Kasumi-1 (cell line): ENCODE data around the gene ARHGAP26.
A peak's percentile ranks its signal among the peaks of the same experiment; 100 is the strongest.
"Not testable (repeated sequence)": the region's sequence is repeated elsewhere in the genome, so short reads cannot be mapped to it uniquely, and the experiment has no call there.

Source experiments
- DNase-seq, 2 experiments: peaks; one replicate each; lab custom pipeline; 2025; lab: John Stamatoyannopoulos, UW

ARHGAP26 gene

DNA sequence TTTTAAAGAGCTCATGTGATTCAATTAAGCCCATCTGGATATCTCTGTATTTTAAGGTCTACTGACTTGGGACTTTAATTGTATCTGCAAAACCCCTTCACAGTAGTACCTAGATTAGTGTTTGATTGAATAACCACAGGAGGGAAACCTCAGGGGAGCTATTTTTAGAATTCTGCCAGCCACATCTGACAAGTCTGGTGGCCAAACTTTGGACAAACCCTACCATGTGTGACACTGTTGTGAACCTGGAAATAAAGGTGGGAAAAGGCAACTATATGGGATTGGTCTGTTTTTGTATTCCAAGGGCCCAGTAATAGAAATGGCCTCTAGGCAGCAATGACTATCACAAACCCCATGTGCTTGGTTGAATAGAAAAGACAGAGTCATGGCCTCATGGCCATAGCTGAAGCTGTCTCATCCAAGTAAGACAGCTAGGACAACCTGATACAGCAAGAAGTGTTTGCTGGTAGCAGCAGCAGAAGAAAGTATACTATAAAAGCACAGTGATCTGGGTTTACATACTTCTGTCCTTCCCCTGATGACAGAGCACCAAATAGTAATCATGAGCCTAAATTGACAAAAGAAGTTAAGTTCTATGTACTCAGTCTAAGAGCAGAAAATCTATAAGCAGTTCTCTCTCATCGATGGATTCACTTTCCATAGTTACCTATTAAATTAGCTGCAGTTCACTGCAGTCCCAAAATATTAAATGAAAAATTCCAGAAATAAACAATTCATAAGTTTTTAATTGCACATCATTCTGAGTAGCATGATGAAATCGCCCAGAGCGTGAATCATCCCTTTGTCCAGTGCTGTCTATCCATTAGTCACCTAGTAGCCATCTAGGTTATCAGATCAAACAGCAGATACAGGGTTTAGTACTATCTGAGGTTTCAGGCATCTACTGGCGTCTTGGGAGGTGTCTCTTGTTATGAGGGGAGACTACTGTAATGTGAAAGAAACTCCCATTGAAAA, 189.8 kb downstream of the ARHGAP26 start:
- no peak for DNase-seq

- no peak for DNase-seq
Measured at GRCh38 chr5:142961440-142962173, 191.4 kb downstream of the ARHGAP26 start.

DNA sequence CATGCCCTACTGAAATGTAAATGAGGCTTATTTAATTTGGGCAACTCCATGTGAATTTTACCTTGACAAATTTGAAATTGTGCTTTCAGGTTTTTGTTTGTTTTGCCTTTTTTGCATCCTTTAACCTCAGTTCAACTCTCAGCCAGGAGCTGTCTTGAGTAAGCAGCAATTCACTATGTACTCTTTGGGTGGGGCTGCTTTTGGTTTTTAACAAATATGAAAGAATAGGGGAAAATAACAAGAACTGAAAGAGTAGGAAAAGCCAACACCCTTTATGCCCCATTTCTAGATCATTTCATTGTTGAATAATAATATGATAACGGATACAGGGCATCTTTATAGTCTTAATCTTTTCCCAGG, 192.0 kb downstream of the ARHGAP26 start:
- no peak for DNase-seq

GRCh38 chr5:142965258-142966120, 195.3 kb downstream of the ARHGAP26 start:
- not testable (repeated sequence) for DNase-seq

DNA sequence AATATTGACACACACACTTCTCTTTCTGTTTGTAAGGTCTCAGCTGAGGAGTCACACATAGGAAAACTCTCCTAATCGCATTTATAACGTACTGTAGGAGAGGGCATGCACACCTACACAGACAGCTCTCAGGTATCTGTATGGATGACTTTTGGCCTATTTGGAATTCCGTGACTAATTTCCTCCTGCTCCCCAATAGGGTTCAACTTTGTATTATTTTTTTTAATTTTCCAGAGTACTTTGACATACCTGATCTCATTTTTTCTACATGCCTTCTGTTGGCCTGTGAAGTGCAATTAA, 195.9 kb downstream of the ARHGAP26 start:
- DNase-seq, result no peak

- no peak for DNase-seq
Measured at GRCh38 chr5:142969186-142969585, 199.0 kb downstream of the ARHGAP26 start.

- DNase-seq, result no peak
Measured at GRCh38 chr5:142969624-142970439, 199.7 kb downstream of the ARHGAP26 start.

GRCh38 chr5:142970440-142971030, 200.4 kb downstream of the ARHGAP26 start:
- DNase-seq, result no peak

GRCh38 chr5:142971303-142972013, 201.3 kb downstream of the ARHGAP26 start:
- peak in 1 of 2 experiments; percentile 22 for DNase-seq

GRCh38 chr5:142972064-142972570, 201.9 kb downstream of the ARHGAP26 start:
- DNase-seq, result peak; percentile 47 to 56

DNA sequence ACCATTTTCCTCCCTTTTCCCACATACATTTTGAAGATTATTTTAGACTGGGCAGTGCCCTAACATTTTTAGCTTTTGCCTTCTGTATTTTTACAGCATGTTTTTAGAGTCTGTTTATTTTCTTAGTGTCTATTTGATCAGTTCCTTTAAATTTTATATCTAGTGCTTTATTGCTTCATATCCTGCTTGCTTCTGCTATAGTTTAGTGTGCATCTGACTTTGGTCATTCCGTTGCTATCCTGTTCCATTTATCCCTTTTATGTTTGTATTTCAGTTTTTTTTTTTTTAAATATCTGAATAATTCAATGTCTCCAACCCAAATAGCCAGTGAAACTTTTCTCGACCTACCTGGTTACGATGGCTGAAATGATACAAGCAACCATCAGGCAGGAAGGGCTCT, 203.8 kb downstream of the ARHGAP26 start:
- peak; percentile 20 to 36 for DNase-seq

DNA sequence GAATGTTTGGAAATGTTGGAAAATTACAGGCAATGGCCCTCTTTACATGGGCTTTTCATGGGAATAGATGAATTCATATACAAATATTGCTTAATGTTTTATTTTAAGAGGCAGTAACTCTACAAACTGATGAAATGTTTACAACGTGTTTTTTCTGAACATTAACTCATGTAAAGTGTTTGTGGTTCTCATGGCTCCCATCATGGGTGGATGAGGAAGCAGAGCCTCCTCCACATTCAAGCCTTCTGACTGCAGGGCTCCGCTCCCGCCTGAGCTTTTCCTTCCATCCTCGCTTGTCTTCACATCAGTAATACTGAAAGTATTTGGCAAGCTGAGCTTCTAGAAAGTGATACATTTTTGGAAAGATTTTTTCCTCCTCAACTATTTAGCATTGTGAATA, 204.2 kb downstream of the ARHGAP26 start:
- DNase-seq, result no peak

DNA sequence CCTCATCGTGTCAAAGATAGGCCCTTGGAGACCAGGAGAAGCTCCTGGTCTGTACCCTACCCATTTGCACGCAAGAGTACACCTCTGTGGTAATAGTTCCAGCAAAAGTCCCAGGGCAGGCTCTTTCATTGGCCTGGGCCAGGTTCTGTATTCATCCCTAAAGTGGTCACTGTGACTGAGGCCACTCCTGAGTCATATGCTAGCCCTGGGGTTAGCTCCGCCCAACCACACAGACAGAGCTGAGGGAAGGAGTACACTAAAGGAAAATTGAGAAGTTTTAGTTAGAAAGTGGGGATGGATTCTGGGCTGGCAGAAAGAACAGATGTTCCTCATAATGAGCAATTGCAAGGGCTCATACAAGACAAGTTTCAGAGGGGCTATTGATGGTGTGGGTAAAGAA, 206.7 kb downstream of the ARHGAP26 start:
- DNase-seq, result peak in 1 of 2 experiments; percentile 32

- DNase-seq, result peak; percentile 99
Measured at GRCh38 chr5:142977363-142978051, 207.3 kb downstream of the ARHGAP26 start.

GRCh38 chr5:142978252-142978651, 208.1 kb downstream of the ARHGAP26 start:
- DNase-seq, result no peak

DNA sequence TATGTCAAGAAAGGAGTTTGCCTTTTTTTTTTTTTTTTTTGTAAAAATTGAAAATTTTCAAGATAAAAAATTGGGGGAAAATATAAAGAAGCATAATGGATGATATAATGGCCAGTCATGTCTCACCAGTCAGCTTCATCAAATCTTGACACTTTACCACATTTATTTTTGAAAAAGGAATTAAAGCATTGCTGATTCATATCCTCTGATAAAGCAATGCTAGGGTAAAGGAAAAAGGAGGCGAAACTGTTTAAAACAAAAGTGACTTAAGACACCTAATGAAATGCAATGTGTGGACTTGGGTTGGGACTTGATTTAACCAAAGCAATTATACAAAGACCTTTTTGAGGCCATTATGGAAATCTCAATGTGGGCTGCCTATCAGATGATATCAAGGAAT, 208.5 kb downstream of the ARHGAP26 start:
- DNase-seq, result no peak

- DNase-seq, result no peak
Measured at GRCh38 chr5:142979636-142980035, 209.5 kb downstream of the ARHGAP26 start.

DNA sequence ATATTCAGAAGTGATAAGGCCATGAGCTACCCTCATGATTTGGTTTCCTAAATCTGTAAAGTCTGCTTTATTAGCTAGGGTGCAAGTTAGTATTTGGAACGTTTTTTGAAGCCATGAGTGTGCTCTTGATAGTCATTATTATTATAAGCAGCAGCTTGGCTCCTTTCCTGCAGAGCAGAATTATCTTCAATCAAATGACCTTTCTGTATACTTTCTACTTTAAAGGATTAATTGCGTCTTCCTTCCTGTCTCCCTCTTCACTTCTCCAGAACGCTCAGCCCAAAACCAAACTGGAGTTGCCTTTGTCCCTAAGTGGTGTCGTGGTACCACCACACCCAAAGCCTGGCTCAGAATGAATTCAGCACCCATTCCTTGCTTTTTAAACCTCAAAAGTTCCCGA, 211.3 kb downstream of the ARHGAP26 start:
- DNase-seq, result no peak
